ENCODE results near the gene AP3D1.

AP3D1 gene

GRCh38 chr19:2076526-2076944 is 74.8 kb downstream of the AP3D1 start:
- H3K9me3 ChIP-seq (ENCODE audit: control insufficient read depth, insufficient read depth, low read length): no peaks in the 10 kb centered on the region
- H3K36me3 ChIP-seq (ENCODE audit: insufficient read depth, low read length): peaks cover 7% of the 10 kb centered on the region; the same call in 1 of the 2 replicates
- no peaks in the 10 kb centered on the region for H3K4me1 ChIP-seq (ENCODE audit: insufficient read depth, low read length)
- no peak overlapping the region for H3K9ac ChIP-seq (ENCODE audit: low read depth, low read length)

GRCh38 chr19:2072757-2073551 is 78.4 kb downstream of the AP3D1 start:
- H3K9me3 ChIP-seq (ENCODE audit: control insufficient read depth, insufficient read depth, low read length): no peaks in the 10 kb centered on the region
- no peak overlapping the region for H3K9ac ChIP-seq (ENCODE audit: low read depth, low read length)
- H3K4me1 ChIP-seq (ENCODE audit: insufficient read depth, low read length): no peaks in the 10 kb centered on the region; the same call in 1 of the 2 replicates
- peaks cover 4% of the 10 kb centered on the region; the same call in 1 of the 2 replicates for H3K36me3 ChIP-seq (ENCODE audit: insufficient read depth, low read length)

GRCh38 chr19:2070986-2071673 is 80.2 kb downstream of the AP3D1 start:
- H3K9ac ChIP-seq (ENCODE audit: low read depth, low read length): no peak overlapping the region
- no peaks in the 10 kb centered on the region for H3K36me3 ChIP-seq (ENCODE audit: insufficient read depth, low read length)
- H3K9me3 ChIP-seq (ENCODE audit: control insufficient read depth, insufficient read depth, low read length): no peaks in the 10 kb centered on the region
- no peaks in the 10 kb centered on the region; the same call in 1 of the 2 replicates for H3K4me1 ChIP-seq (ENCODE audit: insufficient read depth, low read length)

- no peaks in the 10 kb centered on the region; the same call in 1 of the 2 replicates for H3K4me1 ChIP-seq (ENCODE audit: insufficient read depth, low read length)
- no peaks in the 10 kb centered on the region for H3K36me3 ChIP-seq (ENCODE audit: insufficient read depth, low read length)
- H3K9me3 ChIP-seq (ENCODE audit: control insufficient read depth, insufficient read depth, low read length): no peaks in the 10 kb centered on the region
- H3K9ac ChIP-seq (ENCODE audit: low read depth, low read length): no peak overlapping the region
These were observed 80.9 kb downstream of the AP3D1 start for GRCh38 chr19:2070436-2070827.

- H3K9me3 ChIP-seq (ENCODE audit: control insufficient read depth, insufficient read depth, low read length): no peaks in the 10 kb centered on the region
- H3K36me3 ChIP-seq (ENCODE audit: insufficient read depth, low read length): no peaks in the 10 kb centered on the region
- H3K4me1 ChIP-seq (ENCODE audit: insufficient read depth, low read length): peaks cover 6% of the 10 kb centered on the region; the same call in 1 of the 2 replicates
- H3K9ac ChIP-seq (ENCODE audit: low read depth, low read length): no peak overlapping the region
These were observed 86.4 kb downstream of the AP3D1 start for GRCh38 chr19:2064788-2065524.

- Histone ChIP-seq H3K9ac (ENCODE audit: low read depth, low read length) (no peak overlapping the region), H3K9me3 (ENCODE audit: control insufficient read depth, insufficient read depth, low read length) (no peaks in the 10 kb centered on the region), H3K4me1 (ENCODE audit: insufficient read depth, low read length) (peaks cover 11% of the 10 kb centered on the region; the same call in 1 of the 2 replicates), H3K36me3 (ENCODE audit: insufficient read depth, low read length) (no peaks in the 10 kb centered on the region)
These were observed 87.0 kb downstream of the AP3D1 start for GRCh38 chr19:2064395-2064787.

- Histone ChIP-seq H3K36me3 (ENCODE audit: insufficient read depth, low read length) (no peaks in the 10 kb centered on the region), H3K9me3 (ENCODE audit: control insufficient read depth, insufficient read depth, low read length) (no peaks in the 10 kb centered on the region), H3K4me1 (ENCODE audit: insufficient read depth, low read length) (peaks cover 17% of the 10 kb centered on the region; the same call in 1 of the 2 replicates), H3K9ac (ENCODE audit: low read depth, low read length) (no peak overlapping the region)
These were observed 87.5 kb downstream of the AP3D1 start for GRCh38 chr19:2063824-2064223.

- no peak overlapping the region for H3K9ac ChIP-seq (ENCODE audit: low read depth, low read length)
- H3K9me3 ChIP-seq (ENCODE audit: control insufficient read depth, insufficient read depth, low read length): no peaks in the 10 kb centered on the region
- H3K4me1 ChIP-seq (ENCODE audit: insufficient read depth, low read length): peaks cover 26% of the 10 kb centered on the region; the same call in 1 of the 2 replicates
These were observed 88.6 kb downstream of the AP3D1 start for GRCh38 chr19:2062770-2063169.

GRCh38 chr19:2062389-2062729 is 89.0 kb downstream of the AP3D1 start:
- Histone ChIP-seq H3K9me3 (ENCODE audit: control insufficient read depth, insufficient read depth, low read length) (no peaks in the 10 kb centered on the region), H3K4me1 (ENCODE audit: insufficient read depth, low read length) (peaks cover 26% of the 10 kb centered on the region; the same call in 1 of the 2 replicates), H3K36me3 (ENCODE audit: insufficient read depth, low read length) (no peaks in the 10 kb centered on the region), H3K9ac (ENCODE audit: low read depth, low read length) (peak overlapping the region; percentile 76)

More at GRCh38 chr19:2062770-2063169, 88.6 kb downstream of the AP3D1 start:
- H3K36me3 ChIP-seq (ENCODE audit: insufficient read depth, low read length): no peaks in the 10 kb centered on the region

GRCh38 chr19:2061495-2062388 is 89.6 kb downstream of the AP3D1 start:
- no peaks in the 10 kb centered on the region for H3K36me3 ChIP-seq (ENCODE audit: insufficient read depth, low read length)
- H3K9me3 ChIP-seq (ENCODE audit: control insufficient read depth, insufficient read depth, low read length): no peaks in the 10 kb centered on the region
- H3K9ac ChIP-seq (ENCODE audit: low read depth, low read length): peak overlapping the region; percentile 76
- H3K4me1 ChIP-seq (ENCODE audit: insufficient read depth, low read length): peaks cover 28% of the 10 kb centered on the region; the same call in 1 of the 2 replicates

GRCh38 chr19:2060884-2061494 is 90.4 kb downstream of the AP3D1 start:
- H3K4me1 ChIP-seq (ENCODE audit: insufficient read depth, low read length): peaks cover 32% of the 10 kb centered on the region; the same call in 1 of the 2 replicates
- H3K9ac ChIP-seq (ENCODE audit: low read depth, low read length): peak overlapping the region; percentile 65
- no peaks in the 10 kb centered on the region for H3K9me3 ChIP-seq (ENCODE audit: control insufficient read depth, insufficient read depth, low read length)
- H3K36me3 ChIP-seq (ENCODE audit: insufficient read depth, low read length): no peaks in the 10 kb centered on the region

GRCh38 chr19:2059422-2060201 is 91.8 kb downstream of the AP3D1 start:
- H3K4me1 ChIP-seq (ENCODE audit: insufficient read depth, low read length): peaks cover 32% of the 10 kb centered on the region; the same call in 1 of the 2 replicates
- H3K9me3 ChIP-seq (ENCODE audit: control insufficient read depth, insufficient read depth, low read length): no peaks in the 10 kb centered on the region
- H3K36me3 ChIP-seq (ENCODE audit: insufficient read depth, low read length): no peaks in the 10 kb centered on the region
- H3K9ac ChIP-seq (ENCODE audit: low read depth, low read length): peak overlapping the region; percentile 65; the same call in 1 of the 2 replicates

All from ES-I3 (cell line).